ENCODE data around the gene ATXN10. TPM values are rescaled to one million over a fixed set of nuclear protein-coding genes. Genes with fewer than 3 reads are reported as not detected.

The ATXN10 gene
- total and polyA plus RNA-seq, 2 donors (not counting 1 experiment from before 2014, with no cell fraction given), result 52.3 to 95.5 TPM

GRCh38 chr22:45752036-45752435, 80.4 kb downstream of the ATXN10 start:
- no peaks in the 10 kb centered on the region for H3K27me3 ChIP-seq (replicated peaks in 1 of 4; ENCODE audit: control extremely low read depth in 1 of 4, control insufficient read depth in 3 of 4, insufficient read depth in 4 of 4, low read length in 3 of 4)
- Mint-ChIP-seq H3K4me3 (no peak overlapping the region), H3K9me3 (ENCODE audit: insufficient read depth) (no peaks in the 10 kb centered on the region), H3K27ac (no peak overlapping the region), H3K4me1 (peaks cover 9% of the 10 kb centered on the region), H3K27me3 (no peaks in the 10 kb centered on the region)
- intact Hi-C loops (cut with micrococcal nuclease), result no loop called here
- no peak overlapping the region for H3K9ac ChIP-seq (ENCODE audit: low read length)
- H3K4me1 ChIP-seq (ENCODE audit: control insufficient read depth in 2 of 2, insufficient read depth in 2 of 2, low read length in 2 of 2), result peaks cover 0 to 3% of the 10 kb centered on the region in 2 donors
- ChIA-PET POLR2A (no interaction called here), CTCF (interaction anchor here (0.6 kb wide), 1 partner anchor 196 kb away, joined by 6 read pairs; no protein-coding TSS in a partner anchor)
- no peak overlapping the region for H3K27ac ChIP-seq (ENCODE audit: low read length in 2 of 2)
- no peak overlapping the region for H3K4me3 ChIP-seq (ENCODE audit: control extremely low read depth in 1 of 5, extremely low read depth in 1 of 5, insufficient read depth in 1 of 5, low read depth in 2 of 5, low read length in 4 of 5)
- peaks cover 10% of the 10 kb centered on the region for H3K79me2 ChIP-seq (ENCODE audit: control insufficient read depth, insufficient read depth, low read length)
- no peak for TF ChIP-seq CTCF (IDR thresholded peaks at IDR 0.05)
- TF ChIP-seq EZH2 (IDR thresholded peaks at IDR 0.05; ENCODE audit: borderline replicate concordance, insufficient read depth, low read depth, low read length, poor library complexity, severe bottlenecking), result no peak
- H2AFZ ChIP-seq (ENCODE audit: insufficient read depth, low read depth, low read length, poor library complexity, severe bottlenecking), result no peak overlapping the region
- no peak for ATAC-seq (ENCODE audit: low read depth)
- no peaks in the 10 kb centered on the region for H3K9me3 ChIP-seq (ENCODE audit: control extremely low read depth in 1 of 3, control insufficient read depth in 2 of 3, insufficient read depth in 1 of 3, low read length in 2 of 3)
- no peak overlapping the region for H3K4me2 ChIP-seq (replicated peaks; ENCODE audit: low read depth, low read length, poor library complexity, severe bottlenecking)
- no peak for DNase-seq
- peaks cover 0 to 9% of the 10 kb centered on the region in 2 experiments for H3K36me3 ChIP-seq (replicated peaks in 1 of 2; ENCODE audit: control extremely low read depth in 1 of 2, control insufficient read depth in 1 of 2, extremely low read depth in 1 of 2, insufficient read depth in 2 of 2, low read length in 1 of 2)
- WGBS (ENCODE audit: insufficient coverage), result 100% methylated on average over 1 of the region's 2 CpGs
- H4K20me1 ChIP-seq (ENCODE audit: control insufficient read depth, insufficient read depth, low read length, poor library complexity, severe bottlenecking), result peaks cover 6% of the 10 kb centered on the region

- Histone ChIP-seq H3K4me3 (ENCODE audit: control extremely low read depth in 1 of 5, extremely low read depth in 1 of 5, insufficient read depth in 1 of 5, low read depth in 2 of 5, low read length in 4 of 5) (no peak overlapping the region), H3K36me3 (replicated peaks in 1 of 2; ENCODE audit: control extremely low read depth in 1 of 2, control insufficient read depth in 1 of 2, extremely low read depth in 1 of 2, insufficient read depth in 2 of 2, low read length in 1 of 2) (peaks cover 0 to 11% of the 10 kb centered on the region in 2 experiments), H3K79me2 (ENCODE audit: control insufficient read depth, insufficient read depth, low read length) (peaks cover 8% of the 10 kb centered on the region), H2AFZ (ENCODE audit: insufficient read depth, low read depth, low read length, poor library complexity, severe bottlenecking) (no peak overlapping the region), H3K9me3 (ENCODE audit: control extremely low read depth in 1 of 3, control insufficient read depth in 2 of 3, insufficient read depth in 1 of 3, low read length in 2 of 3) (no peaks in the 10 kb centered on the region), H3K9ac (ENCODE audit: low read length) (no peak overlapping the region), H3K27ac (ENCODE audit: low read length in 2 of 2) (no peak overlapping the region), H3K4me2 (replicated peaks; ENCODE audit: low read depth, low read length, poor library complexity, severe bottlenecking) (no peak overlapping the region), H4K20me1 (ENCODE audit: control insufficient read depth, insufficient read depth, low read length, poor library complexity, severe bottlenecking) (peaks cover 6% of the 10 kb centered on the region), H3K4me1 (ENCODE audit: control insufficient read depth in 2 of 2, insufficient read depth in 2 of 2, low read length in 2 of 2) (peaks cover 0 to 3% of the 10 kb centered on the region in 2 donors), H3K27me3 (replicated peaks in 1 of 4; ENCODE audit: control extremely low read depth in 1 of 4, control insufficient read depth in 3 of 4, insufficient read depth in 4 of 4, low read length in 3 of 4) (no peaks in the 10 kb centered on the region)
- WGBS (ENCODE audit: insufficient coverage), result 30% methylated on average over 2 of the region's 3 CpGs
- DNase-seq (no peak), ATAC-seq (ENCODE audit: low read depth) (no peak)
- TF ChIP-seq EZH2 (IDR thresholded peaks at IDR 0.05; ENCODE audit: borderline replicate concordance, insufficient read depth, low read depth, low read length, poor library complexity, severe bottlenecking), result no peak
- no peak for TF ChIP-seq CTCF (IDR thresholded peaks at IDR 0.05)
- POLR2A ChIA-PET, result no interaction called here
- intact Hi-C loops (cut with micrococcal nuclease), result no loop called here
- Mint-ChIP-seq H3K4me3 (no peak overlapping the region), H3K27me3 (no peaks in the 10 kb centered on the region), H3K4me1 (peaks cover 9% of the 10 kb centered on the region), H3K27ac (no peak overlapping the region), H3K9me3 (ENCODE audit: insufficient read depth) (no peaks in the 10 kb centered on the region)
- CTCF ChIA-PET, result no interaction called here
These were observed 83.2 kb downstream of the ATXN10 start for GRCh38 chr22:45754822-45755221.
